ENCODE measurements around the gene TCEAL6.
"Not testable (repeated sequence)": the region's sequence is repeated elsewhere in the genome, so short reads cannot be mapped to it uniquely, and the experiment has no call there.

TCEAL6 gene

GRCh38 chrX:102142274-102142673 is at the start of gene TCEAL6:
Gene TCEAL6, minus strand, starts transcription at chrX:102142481.
- not testable (repeated sequence) for DNase-seq

- DNase-seq = no peak
Observed at GRCh38 chrX:102185967-102186720, 43.9 kb upstream of the TCEAL6 start.

GRCh38 chrX:102155806-102156179 is 13.5 kb upstream of the TCEAL6 start, which contains the start of gene BEX5:
Gene BEX5, minus strand, starts transcription at chrX:102155977. Its CDS starts 1,712 bp downstream, at chrX:102154265.
- DNase-seq = peak; percentile 78

- peak; percentile 33 for DNase-seq
Observed at GRCh38 chrX:102154900-102155805, 12.9 kb upstream of the TCEAL6 start.

- peak; percentile 14 for DNase-seq
Observed at GRCh38 chrX:102154218-102154860, 12.1 kb upstream of the TCEAL6 start.

GRCh38 chrX:102141631-102142030 is 650 bp downstream of the TCEAL6 start:
- not testable (repeated sequence) for DNase-seq

GRCh38 chrX:102140876-102141275 is 1.4 kb downstream of the TCEAL6 start:
- not testable (repeated sequence) for DNase-seq

GRCh38 chrX:102138064-102138463 is 4.2 kb downstream of the TCEAL6 start:
- no peak for DNase-seq

- no peak for DNase-seq
Observed at GRCh38 chrX:102129473-102129872, 12.8 kb downstream of the TCEAL6 start.

GRCh38 chrX:102126863-102127262 is 15.4 kb downstream of the TCEAL6 start:
- DNase-seq = no peak

GRCh38 chrX:102126080-102126818 is 16.0 kb downstream of the TCEAL6 start:
- not testable (repeated sequence) for DNase-seq

GRCh38 chrX:102125436-102125835 is 16.8 kb downstream of the TCEAL6 start, which contains the start of gene TCEAL2:
Gene TCEAL2, plus strand, starts transcription at chrX:102125679. Its CDS starts 1,152 bp downstream, at chrX:102126831.
- peak; percentile 24 for DNase-seq

- not testable (repeated sequence) for DNase-seq
Observed at GRCh38 chrX:102125014-102125413, 17.3 kb downstream of the TCEAL6 start.

- no peak for DNase-seq
Observed at GRCh38 chrX:102115748-102116147, 26.5 kb downstream of the TCEAL6 start.

- no peak for DNase-seq
Observed at GRCh38 chrX:102113367-102113766, 28.9 kb downstream of the TCEAL6 start.

Measured in CD4-positive, alpha-beta T cell treated with Interleukin-6 for 4 hours (primary cell).